ENCODE data around the gene SSC4D. TPM values are rescaled to one million over a fixed set of nuclear protein-coding genes. Genes with fewer than 3 reads are reported as not detected.
"Not testable (repeated sequence)": the region's sequence is repeated elsewhere in the genome, so short reads cannot be mapped to it uniquely, and the experiment has no call there.

SSC4D gene
- polyA plus RNA-seq, 1 donor, result 1.2 TPM

DNA sequence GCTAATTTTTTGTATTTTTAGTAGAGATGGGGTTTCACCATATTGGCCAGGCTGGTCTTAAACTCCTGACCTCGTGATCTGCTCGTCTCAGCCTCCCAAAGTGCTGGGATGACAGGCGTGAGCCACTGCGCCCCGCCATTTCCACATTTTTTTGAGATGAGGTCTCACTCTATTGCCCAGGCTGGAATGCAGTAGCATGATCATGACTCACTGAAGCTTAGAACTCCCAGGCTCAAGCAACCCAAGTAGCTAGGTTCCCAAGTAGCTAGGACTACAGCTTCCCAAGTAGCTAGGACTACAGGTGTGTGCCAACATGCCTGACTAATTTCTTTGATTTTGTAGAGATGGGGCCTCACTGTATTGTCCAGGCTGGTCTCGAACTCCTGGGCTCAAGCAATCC lies 11.6 kb upstream of the SSC4D start:
- DNase-seq; H3K36me3 ChIP-seq (ENCODE audit: control insufficient read depth, insufficient read depth, low read length): not testable (repeated sequence)
- WGBS (ENCODE audit: insufficient coverage, low lambda C conversion rate), result no CpG with 5 or more reads among the region's 6 CpGs

DNA sequence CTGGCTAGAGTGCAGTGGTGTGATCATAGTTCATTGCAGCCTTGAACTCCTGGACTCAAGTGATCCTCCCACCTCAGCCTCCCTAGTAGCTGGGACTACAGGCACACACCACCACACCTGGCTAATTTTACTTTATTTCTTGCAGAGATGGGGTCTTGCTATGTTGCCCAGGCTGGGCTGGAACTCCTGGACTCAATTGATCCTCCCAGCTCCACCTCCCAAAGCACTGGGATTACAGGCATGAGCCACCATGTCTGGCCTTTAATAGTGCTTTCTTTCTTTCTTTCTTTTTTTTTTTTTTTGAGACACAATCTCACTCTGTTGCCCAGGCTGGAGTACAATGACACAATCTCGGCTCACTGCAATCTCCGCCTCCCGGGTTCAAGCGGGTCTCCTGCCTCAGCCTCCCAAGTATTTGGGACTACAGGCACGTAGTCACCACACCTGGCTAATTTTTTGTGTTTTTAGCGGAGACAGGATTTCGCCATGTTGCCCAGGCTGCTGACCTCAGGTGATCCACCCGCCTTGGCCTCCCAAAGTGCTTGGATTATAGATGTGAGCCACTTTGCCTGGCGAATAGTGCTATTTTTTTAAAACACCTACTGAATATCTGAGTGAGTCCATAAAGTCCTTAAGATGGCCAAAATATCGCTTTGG lies 8.3 kb upstream of the SSC4D start:
- H3K36me3 ChIP-seq (ENCODE audit: control insufficient read depth, insufficient read depth, low read length); H3K27ac ChIP-seq (ENCODE audit: low read length); DNase-seq; H3K27me3 ChIP-seq (ENCODE audit: control insufficient read depth, insufficient read depth, low read length); H3K4me3 ChIP-seq (ENCODE audit: low read length); H3K9me3 ChIP-seq (ENCODE audit: control insufficient read depth, low read depth, low read length); H3K4me1 ChIP-seq (ENCODE audit: control insufficient read depth, insufficient read depth, low read length): not testable (repeated sequence)
- WGBS (ENCODE audit: insufficient coverage, low lambda C conversion rate), result no CpG with 5 or more reads among the region's 10 CpGs

More for the DNA sequence above, 11.6 kb upstream of the SSC4D start:
- H3K27me3 ChIP-seq (ENCODE audit: control insufficient read depth, insufficient read depth, low read length); H3K4me3 ChIP-seq (ENCODE audit: low read length); H3K9me3 ChIP-seq (ENCODE audit: control insufficient read depth, low read depth, low read length); H3K27ac ChIP-seq (ENCODE audit: low read length); H3K4me1 ChIP-seq (ENCODE audit: control insufficient read depth, insufficient read depth, low read length): not testable (repeated sequence)

DNA sequence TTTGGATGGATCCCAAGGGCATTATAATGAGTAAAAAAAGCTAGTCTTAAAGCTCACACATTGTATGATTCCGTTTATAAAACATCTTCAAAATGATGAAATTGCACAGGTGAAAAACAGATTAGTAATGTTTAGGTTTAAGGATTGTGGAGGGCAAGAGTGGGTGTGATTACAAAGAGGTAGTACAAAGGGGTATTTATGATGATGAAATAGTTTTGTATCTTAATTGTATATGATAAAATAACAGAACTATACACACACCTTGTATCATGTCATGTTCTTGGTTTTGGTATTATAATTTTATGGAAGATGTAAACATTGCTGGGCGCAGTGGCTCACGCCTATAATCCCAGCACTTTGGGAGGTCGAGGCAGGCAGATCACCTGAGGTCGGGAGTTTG lies 2.8 kb upstream of the SSC4D start:
- no peaks in the 10 kb centered on the region for H3K9me3 ChIP-seq (ENCODE audit: control insufficient read depth, low read depth, low read length)
- H3K36me3 ChIP-seq (ENCODE audit: control insufficient read depth, insufficient read depth, low read length), result no peaks in the 10 kb centered on the region
- no peaks in the 10 kb centered on the region for H3K4me1 ChIP-seq (ENCODE audit: control insufficient read depth, insufficient read depth, low read length)
- no peak for DNase-seq
- no peaks in the 10 kb centered on the region for H3K27me3 ChIP-seq (ENCODE audit: control insufficient read depth, insufficient read depth, low read length)
- 63% methylated on average over 1 of the region's 5 CpGs for WGBS (ENCODE audit: insufficient coverage, low lambda C conversion rate)
- no peak overlapping the region for H3K4me3 ChIP-seq (ENCODE audit: low read length)
- H3K27ac ChIP-seq (ENCODE audit: low read length), result no peak overlapping the region

DNA sequence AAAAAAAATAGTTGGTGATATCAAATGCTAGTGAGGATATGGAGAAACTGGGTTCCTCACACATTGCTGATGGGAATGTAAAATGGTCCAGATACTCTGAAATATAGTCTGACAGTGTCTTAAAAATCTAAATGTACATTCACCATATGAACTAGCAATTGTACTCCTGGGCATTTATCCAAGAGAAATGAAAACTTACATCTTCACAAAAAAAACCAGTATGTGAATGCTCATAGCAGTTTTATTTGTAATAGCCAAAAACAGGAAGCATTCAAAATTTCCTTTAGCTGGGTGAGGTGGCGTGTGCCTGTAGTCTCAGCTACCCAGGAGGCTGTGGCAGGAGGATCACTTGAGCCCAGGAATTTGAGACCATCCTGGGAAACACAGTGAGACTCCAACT lies 2.1 kb upstream of the SSC4D start:
- Histone ChIP-seq H3K4me3 (ENCODE audit: low read length) (no peak overlapping the region), H3K36me3 (ENCODE audit: control insufficient read depth, insufficient read depth, low read length) (no peaks in the 10 kb centered on the region), H3K9me3 (ENCODE audit: control insufficient read depth, low read depth, low read length) (no peaks in the 10 kb centered on the region), H3K4me1 (ENCODE audit: control insufficient read depth, insufficient read depth, low read length) (no peaks in the 10 kb centered on the region), H3K27ac (ENCODE audit: low read length) (no peak overlapping the region), H3K27me3 (ENCODE audit: control insufficient read depth, insufficient read depth, low read length) (no peaks in the 10 kb centered on the region)
- DNase-seq, result no peak
- WGBS (ENCODE audit: insufficient coverage, low lambda C conversion rate), result 83% methylated on average over 1 of the region's 1 CpG

DNA sequence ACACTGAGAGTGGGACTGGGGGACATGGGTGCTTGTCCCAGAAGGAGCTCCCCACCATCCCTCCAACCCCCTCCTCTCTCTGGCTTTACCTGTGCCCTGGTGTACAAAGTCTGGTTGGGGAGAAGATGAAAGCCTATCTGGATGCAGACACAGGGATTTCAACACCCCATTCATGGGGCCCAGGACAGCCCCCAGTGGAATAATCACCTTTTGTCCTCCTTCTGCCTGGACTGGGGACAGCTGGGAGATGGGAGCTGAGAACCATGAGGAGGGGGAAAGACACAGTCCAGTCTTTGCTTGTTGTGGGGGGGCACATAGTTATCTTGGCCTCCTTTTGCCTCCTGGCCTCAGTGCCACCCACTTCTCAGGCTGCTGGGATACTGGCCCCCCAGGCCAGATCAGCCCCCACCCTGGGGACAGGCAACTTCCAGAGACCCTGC lies 1.4 kb downstream of the SSC4D start:
- H3K9me3 ChIP-seq (ENCODE audit: control insufficient read depth, low read depth, low read length), result peaks cover 3% of the 10 kb centered on the region
- DNase-seq, result no peak
- no peak overlapping the region for H3K4me3 ChIP-seq (ENCODE audit: low read length)
- H3K36me3 ChIP-seq (ENCODE audit: control insufficient read depth, insufficient read depth, low read length), result no peaks in the 10 kb centered on the region
- no peaks in the 10 kb centered on the region for H3K27me3 ChIP-seq (ENCODE audit: control insufficient read depth, insufficient read depth, low read length)
- no peak overlapping the region for H3K27ac ChIP-seq (ENCODE audit: low read length)
- H3K4me1 ChIP-seq (ENCODE audit: control insufficient read depth, insufficient read depth, low read length), result no peaks in the 10 kb centered on the region

DNA sequence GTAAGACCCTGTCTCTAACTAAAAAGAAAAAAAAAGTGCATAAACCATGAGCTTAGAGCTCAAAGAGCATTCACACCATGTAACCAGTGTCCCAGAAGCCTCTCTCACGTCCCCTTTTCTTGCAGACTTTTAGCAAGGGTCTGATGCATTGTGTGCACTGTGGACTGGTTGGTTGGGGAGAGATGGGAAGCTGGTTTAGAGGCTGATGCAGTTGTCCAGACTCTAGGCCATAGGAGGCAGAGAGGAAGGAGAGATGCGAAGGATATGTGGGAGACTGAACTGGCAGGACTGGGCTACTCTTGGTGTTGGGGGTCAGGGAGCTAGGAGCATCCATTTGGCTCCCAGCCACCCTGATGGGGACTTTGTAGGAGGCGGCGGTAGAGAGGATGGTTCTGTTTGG lies 1.8 kb downstream of the SSC4D start:
- H3K36me3 ChIP-seq (ENCODE audit: control insufficient read depth, insufficient read depth, low read length), result no peaks in the 10 kb centered on the region
- WGBS (ENCODE audit: insufficient coverage, low lambda C conversion rate), result no CpG with 5 or more reads among the region's 4 CpGs
- peaks cover 3% of the 10 kb centered on the region for H3K9me3 ChIP-seq (ENCODE audit: control insufficient read depth, low read depth, low read length)
- no peaks in the 10 kb centered on the region for H3K27me3 ChIP-seq (ENCODE audit: control insufficient read depth, insufficient read depth, low read length)
- no peak overlapping the region for H3K4me3 ChIP-seq (ENCODE audit: low read length)
- DNase-seq, result no peak
- no peaks in the 10 kb centered on the region for H3K4me1 ChIP-seq (ENCODE audit: control insufficient read depth, insufficient read depth, low read length)
- no peak overlapping the region for H3K27ac ChIP-seq (ENCODE audit: low read length)

DNA sequence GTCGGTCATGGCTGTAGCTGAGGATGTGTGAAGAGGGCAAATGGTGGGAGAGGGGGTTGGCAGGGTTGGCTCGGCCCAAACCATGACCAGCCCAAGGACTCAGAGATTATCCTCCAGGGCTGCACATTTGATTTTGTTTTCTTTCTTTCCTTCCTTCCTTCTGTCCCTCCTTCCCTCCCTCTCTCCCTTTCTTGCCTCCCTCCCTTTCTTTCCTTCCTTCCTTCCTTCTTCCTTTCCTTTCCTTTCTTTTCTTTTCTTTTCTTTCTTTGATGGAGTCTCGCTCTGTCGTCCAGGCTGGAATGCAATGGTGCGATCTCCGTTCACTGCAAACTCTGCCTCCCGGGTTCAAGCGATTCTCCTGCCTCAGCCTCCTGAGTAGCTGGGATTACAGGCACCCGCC lies 3.8 kb downstream of the SSC4D start:
- Histone ChIP-seq H3K27ac (ENCODE audit: low read length) (no peak overlapping the region), H3K36me3 (ENCODE audit: control insufficient read depth, insufficient read depth, low read length) (no peaks in the 10 kb centered on the region), H3K4me3 (ENCODE audit: low read length) (no peak overlapping the region), H3K4me1 (ENCODE audit: control insufficient read depth, insufficient read depth, low read length) (no peaks in the 10 kb centered on the region), H3K27me3 (ENCODE audit: control insufficient read depth, insufficient read depth, low read length) (no peaks in the 10 kb centered on the region), H3K9me3 (ENCODE audit: control insufficient read depth, low read depth, low read length) (peaks cover 3% of the 10 kb centered on the region)
- WGBS (ENCODE audit: insufficient coverage, low lambda C conversion rate), result no CpG with 5 or more reads among the region's 9 CpGs
- no peak for DNase-seq

DNA sequence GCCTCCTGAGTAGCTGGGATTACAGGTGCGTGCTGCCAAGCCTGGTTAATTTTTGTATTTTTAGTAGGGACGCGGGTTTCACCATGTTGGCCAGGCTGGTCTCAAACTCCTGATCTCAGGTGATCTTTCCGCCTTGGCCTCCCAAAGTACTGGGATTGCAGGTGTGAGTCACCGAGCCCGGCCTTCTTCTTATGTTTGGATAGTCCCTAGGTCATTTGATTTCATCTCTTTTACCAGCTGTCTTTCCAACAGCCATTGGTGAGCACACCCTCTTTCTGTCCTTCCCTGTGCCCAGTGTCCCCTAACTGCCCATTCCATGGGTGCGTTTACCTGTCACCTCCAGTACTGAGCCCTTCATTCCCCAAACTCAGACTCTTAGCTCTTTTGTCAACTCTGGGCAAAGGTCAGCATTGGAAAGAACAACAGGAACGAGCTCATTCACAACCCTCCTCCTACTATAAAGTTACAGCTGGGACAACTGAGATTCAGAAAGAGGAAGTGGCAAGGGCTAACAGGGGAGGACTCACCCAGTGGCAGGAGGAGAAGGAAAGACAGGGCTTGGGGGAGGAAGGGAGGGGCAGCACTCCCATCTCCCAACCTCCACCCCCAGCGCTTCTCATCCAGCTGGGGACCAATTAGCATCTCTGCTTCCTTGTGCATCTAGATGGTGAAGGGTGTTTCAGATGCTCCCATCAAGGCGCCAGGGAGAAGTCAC lies 5.6 kb downstream of the SSC4D start:
- Histone ChIP-seq H3K36me3 (ENCODE audit: control insufficient read depth, insufficient read depth, low read length) (no peaks in the 10 kb centered on the region), H3K4me3 (ENCODE audit: low read length) (no peak overlapping the region), H3K4me1 (ENCODE audit: control insufficient read depth, insufficient read depth, low read length) (no peaks in the 10 kb centered on the region), H3K9me3 (ENCODE audit: control insufficient read depth, low read depth, low read length) (peaks cover 3% of the 10 kb centered on the region), H3K27ac (ENCODE audit: low read length) (no peak overlapping the region), H3K27me3 (ENCODE audit: control insufficient read depth, insufficient read depth, low read length) (no peaks in the 10 kb centered on the region)
- peak in 1 of 2 donors; percentile 37 for DNase-seq
- WGBS (ENCODE audit: insufficient coverage, low lambda C conversion rate), result no CpG with 5 or more reads among the region's 10 CpGs

DNA sequence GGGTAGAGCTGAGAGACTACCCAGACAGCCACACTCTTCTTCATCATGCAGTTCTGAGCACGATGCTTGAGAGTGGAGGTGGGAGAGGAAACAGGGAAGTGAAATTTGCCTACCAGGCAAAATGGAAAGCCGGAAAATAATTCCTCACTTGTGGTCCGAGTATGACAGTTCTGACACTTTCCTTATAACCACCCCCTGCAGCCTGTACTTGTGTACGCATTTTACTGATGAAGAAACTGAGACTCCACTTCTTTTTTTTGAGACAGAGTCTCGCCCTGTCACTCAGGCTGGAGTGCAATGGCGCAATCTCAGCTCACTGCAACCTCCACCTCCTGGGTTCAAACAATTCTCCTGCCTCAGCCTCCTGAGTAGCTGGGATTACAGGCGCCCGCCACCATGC lies 6.4 kb downstream of the SSC4D start:
- no CpG with 5 or more reads among the region's 8 CpGs for WGBS (ENCODE audit: insufficient coverage, low lambda C conversion rate)
- not testable (repeated sequence) for H3K27me3 ChIP-seq (ENCODE audit: control insufficient read depth, insufficient read depth, low read length); H3K4me1 ChIP-seq (ENCODE audit: control insufficient read depth, insufficient read depth, low read length); H3K4me3 ChIP-seq (ENCODE audit: low read length); H3K27ac ChIP-seq (ENCODE audit: low read length); DNase-seq; H3K9me3 ChIP-seq (ENCODE audit: control insufficient read depth, low read depth, low read length); H3K36me3 ChIP-seq (ENCODE audit: control insufficient read depth, insufficient read depth, low read length)

DNA sequence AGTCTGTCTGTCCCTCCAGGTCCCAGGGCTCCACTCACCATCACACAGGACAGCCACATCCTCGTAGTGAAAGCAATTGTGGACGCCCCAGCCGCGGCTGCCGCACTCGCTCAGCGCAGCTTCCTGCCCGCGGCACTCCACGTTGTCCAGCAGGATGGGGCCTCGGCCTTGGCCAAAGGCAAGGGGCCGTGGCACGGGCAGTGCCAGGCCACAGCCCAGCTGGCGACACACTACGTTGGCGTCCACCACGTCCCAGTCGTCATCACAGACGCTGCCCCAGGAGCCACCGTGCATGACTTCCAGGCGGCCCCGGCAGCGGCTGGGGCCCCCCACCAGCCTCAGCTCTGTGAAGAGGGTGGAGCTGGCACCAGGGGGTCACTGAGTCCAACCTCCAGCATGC lies 9.2 kb downstream of the SSC4D start:
- DNase-seq, result no peak
- Histone ChIP-seq H3K9me3 (ENCODE audit: control insufficient read depth, low read depth, low read length) (peaks cover 7% of the 10 kb centered on the region), H3K4me1 (ENCODE audit: control insufficient read depth, insufficient read depth, low read length) (peaks cover 8% of the 10 kb centered on the region), H3K4me3 (ENCODE audit: low read length) (no peak overlapping the region), H3K27me3 (ENCODE audit: control insufficient read depth, insufficient read depth, low read length) (no peaks in the 10 kb centered on the region), H3K27ac (ENCODE audit: low read length) (no peak overlapping the region), H3K36me3 (ENCODE audit: control insufficient read depth, insufficient read depth, low read length) (no peaks in the 10 kb centered on the region)
- 100% methylated on average over 1 of the region's 23 CpGs for WGBS (ENCODE audit: insufficient coverage, low lambda C conversion rate)

All from large intestine (tissue), 3 donors.